Cardiac muscle cell (in vitro differentiated cells and primary cell): ENCODE data around the gene MCC. TPM values are rescaled to one million over a fixed set of nuclear protein-coding genes. Genes with fewer than 3 reads are reported as not detected.
A peak's percentile ranks its signal among the peaks of the same experiment; 100 is the strongest.

Experiments used
- DNase-seq, 2 donors: peaks; one replicate each; pipeline versions ENCODE4 v3.0.0 to v3.0.0-alpha.2; 2010 to 2017; ENCODE audit warnings: low read depth in 1 of 2, low spot score in 1 of 2
- H3K27ac ChIP-seq: fragments of 200-600 bp; sonication (generic); 2 replicates; pipeline ENCODE4 v1.5.1; 2016
- H3K27me3 ChIP-seq: fragments of 200-600 bp; sonication (generic); 2 replicates; pipeline ENCODE4 v1.6.0; 2016; ENCODE audit warnings: control low read depth
- H3K36me3 ChIP-seq: fragments of 200-600 bp; sonication (generic); 2 replicates; pipeline ENCODE4 v1.5.1; 2016; ENCODE audit warnings: control low read depth
- H3K4me1 ChIP-seq: fragments of 200-600 bp; sonication (generic); 2 replicates; pipeline ENCODE4 v1.8.1; 2017; ENCODE audit warnings: low read depth, mild to moderate bottlenecking, mixed run types
- H3K4me3 ChIP-seq: fragments of 200-600 bp; sonication (generic); 2 replicates; pipeline ENCODE4 v1.5.1; 2016; ENCODE audit warnings: mild to moderate bottlenecking
- H3K9me3 ChIP-seq: fragments of 200-600 bp; sonication (generic); 2 replicates; pipeline ENCODE4 v1.5.1; 2017; ENCODE audit warnings: low read depth, mild to moderate bottlenecking, control low read depth
- polyA plus RNA-seq: library from polyadenylated mRNA; unstranded; fragments of >200 nt; fragmentation: Nextera tagmentation; extraction: Ambion mirVana; gene quantifications from 2 replicates; pipeline ENCODE4 v1.2.1, GENCODE V29; 2016
- total RNA-seq: library from RNA; depleted of rRNA; stranded (reverse); fragments of >200 nt; gene quantifications from 2 replicates; pipeline ENCODE4 v1.2.3, GENCODE V29; 2016
- TF ChIP-seq, protein P1 (sequence below): IDR thresholded peaks from 2 replicates; pipeline ENCODE4 v1.5.1; 2012; ENCODE audit warnings: low read depth, mild to moderate bottlenecking, low read length

Gene MCC
- total and polyA plus RNA-seq, 2 experiments from 2014 or later: 37.8 to 137 TPM

GRCh38 chr5:113190347-113190746 lies 297.9 kb downstream of the MCC start:
- H3K36me3 ChIP-seq: no peaks in the 10 kb centered on the region
- no peak overlapping the region for H3K27ac ChIP-seq
- H3K9me3 ChIP-seq: no peaks in the 10 kb centered on the region
- H3K4me1 ChIP-seq: peaks cover 20% of the 10 kb centered on the region
- DNase-seq: peak in 1 of 2 donors; percentile 22
- no peaks in the 10 kb centered on the region for H3K27me3 ChIP-seq
- no peak overlapping the region for H3K4me3 ChIP-seq
- TF ChIP-seq, protein P1, sequence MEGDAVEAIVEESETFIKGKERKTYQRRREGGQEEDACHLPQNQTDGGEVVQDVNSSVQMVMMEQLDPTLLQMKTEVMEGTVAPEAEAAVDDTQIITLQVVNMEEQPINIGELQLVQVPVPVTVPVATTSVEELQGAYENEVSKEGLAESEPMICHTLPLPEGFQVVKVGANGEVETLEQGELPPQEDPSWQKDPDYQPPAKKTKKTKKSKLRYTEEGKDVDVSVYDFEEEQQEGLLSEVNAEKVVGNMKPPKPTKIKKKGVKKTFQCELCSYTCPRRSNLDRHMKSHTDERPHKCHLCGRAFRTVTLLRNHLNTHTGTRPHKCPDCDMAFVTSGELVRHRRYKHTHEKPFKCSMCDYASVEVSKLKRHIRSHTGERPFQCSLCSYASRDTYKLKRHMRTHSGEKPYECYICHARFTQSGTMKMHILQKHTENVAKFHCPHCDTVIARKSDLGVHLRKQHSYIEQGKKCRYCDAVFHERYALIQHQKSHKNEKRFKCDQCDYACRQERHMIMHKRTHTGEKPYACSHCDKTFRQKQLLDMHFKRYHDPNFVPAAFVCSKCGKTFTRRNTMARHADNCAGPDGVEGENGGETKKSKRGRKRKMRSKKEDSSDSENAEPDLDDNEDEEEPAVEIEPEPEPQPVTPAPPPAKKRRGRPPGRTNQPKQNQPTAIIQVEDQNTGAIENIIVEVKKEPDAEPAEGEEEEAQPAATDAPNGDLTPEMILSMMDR: no peak

DNA sequence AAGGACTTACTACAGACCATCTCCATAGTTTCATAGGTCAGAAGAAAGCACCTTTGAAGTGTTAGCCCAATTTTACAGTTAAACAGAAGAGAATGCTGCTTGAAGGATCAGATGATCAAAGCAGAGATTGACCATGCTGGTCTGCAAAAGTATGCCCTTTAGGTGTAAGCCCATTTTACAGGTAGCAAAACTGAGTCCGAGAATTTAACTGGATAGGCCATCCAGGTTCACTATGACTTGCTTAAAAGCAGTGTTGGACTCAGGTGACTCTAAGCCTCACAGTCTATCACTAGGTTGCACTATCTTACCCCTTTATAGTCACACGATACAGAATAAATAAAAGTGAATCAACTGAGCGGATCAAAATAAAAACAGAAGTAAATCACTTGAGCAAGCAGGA lies 299.0 kb downstream of the MCC start:
- H3K36me3 ChIP-seq: no peaks in the 10 kb centered on the region
- DNase-seq: no peak
- no peak overlapping the region for H3K4me3 ChIP-seq
- H3K27me3 ChIP-seq: no peaks in the 10 kb centered on the region
- H3K9me3 ChIP-seq: no peaks in the 10 kb centered on the region
- TF ChIP-seq, protein P1: no peak
- peaks cover 29% of the 10 kb centered on the region for H3K4me1 ChIP-seq
- no peak overlapping the region for H3K27ac ChIP-seq

GRCh38 chr5:113188436-113188835 lies 299.8 kb downstream of the MCC start:
- no peak for DNase-seq
- no peaks in the 10 kb centered on the region for H3K27me3 ChIP-seq
- H3K4me1 ChIP-seq: peaks cover 31% of the 10 kb centered on the region
- H3K4me3 ChIP-seq: no peak overlapping the region
- no peaks in the 10 kb centered on the region for H3K9me3 ChIP-seq
- TF ChIP-seq, protein P1: no peak
- H3K36me3 ChIP-seq: no peaks in the 10 kb centered on the region
- no peak overlapping the region for H3K27ac ChIP-seq

DNA sequence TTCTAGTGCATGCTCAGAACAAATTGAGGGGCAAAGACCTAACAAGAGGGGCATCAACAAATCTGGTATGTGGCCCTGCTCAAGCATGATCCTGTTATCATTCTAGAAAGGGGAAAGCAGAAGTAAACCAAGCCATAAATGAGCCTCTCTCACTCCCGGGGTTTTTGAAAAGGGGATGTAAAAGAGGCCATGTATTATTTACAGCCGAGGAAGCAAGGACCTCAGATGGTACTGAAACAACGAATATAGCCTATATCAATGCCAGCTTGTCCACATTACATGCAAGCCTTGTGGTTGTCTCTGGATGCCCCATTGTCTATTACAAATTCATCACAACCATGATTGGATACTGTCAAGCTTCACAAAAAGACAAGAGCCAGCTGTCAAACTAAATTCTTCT lies 300.3 kb downstream of the MCC start:
- Histone ChIP-seq H3K27me3 (no peaks in the 10 kb centered on the region), H3K4me3 (no peak overlapping the region), H3K4me1 (peaks cover 33% of the 10 kb centered on the region), H3K36me3 (no peaks in the 10 kb centered on the region), H3K27ac (no peak overlapping the region), H3K9me3 (no peaks in the 10 kb centered on the region)
- TF ChIP-seq, protein P1: no peak
- DNase-seq: no peak

GRCh38 chr5:113186061-113186460 lies 302.2 kb downstream of the MCC start:
- TF ChIP-seq, protein P1: no peak
- Histone ChIP-seq H3K4me1 (peaks cover 43% of the 10 kb centered on the region), H3K4me3 (no peak overlapping the region), H3K27me3 (no peaks in the 10 kb centered on the region), H3K36me3 (no peaks in the 10 kb centered on the region), H3K27ac (peak overlapping the region; percentile 59), H3K9me3 (no peaks in the 10 kb centered on the region)
- DNase-seq: no peak

GRCh38 chr5:113183694-113184093 lies 304.6 kb downstream of the MCC start:
- no peak overlapping the region for H3K4me3 ChIP-seq
- H3K9me3 ChIP-seq: no peaks in the 10 kb centered on the region
- no peak overlapping the region for H3K27ac ChIP-seq
- peaks cover 61% of the 10 kb centered on the region for H3K4me1 ChIP-seq
- no peaks in the 10 kb centered on the region for H3K36me3 ChIP-seq
- no peaks in the 10 kb centered on the region for H3K27me3 ChIP-seq
- TF ChIP-seq, protein P1: no peak
- no peak for DNase-seq
